SK-N-SH (cell line): ENCODE measurements around the gene GRK5.

Experiments used
- FOXJ3 ChIP-seq: sonication (generic); formaldehyde crosslinking; IDR thresholded peaks from 2 replicates; pipeline ENCODE4 v1.5.1; 2020; ENCODE audit warnings: mild to moderate bottlenecking, missing genetic modification reagents
- MXI1 ChIP-seq: IDR thresholded peaks from 2 replicates; pipeline ENCODE4 v1.6.1; 2012; ENCODE audit warnings: mild to moderate bottlenecking, low read depth, low read length, improper control_type of control experiment

DNA sequence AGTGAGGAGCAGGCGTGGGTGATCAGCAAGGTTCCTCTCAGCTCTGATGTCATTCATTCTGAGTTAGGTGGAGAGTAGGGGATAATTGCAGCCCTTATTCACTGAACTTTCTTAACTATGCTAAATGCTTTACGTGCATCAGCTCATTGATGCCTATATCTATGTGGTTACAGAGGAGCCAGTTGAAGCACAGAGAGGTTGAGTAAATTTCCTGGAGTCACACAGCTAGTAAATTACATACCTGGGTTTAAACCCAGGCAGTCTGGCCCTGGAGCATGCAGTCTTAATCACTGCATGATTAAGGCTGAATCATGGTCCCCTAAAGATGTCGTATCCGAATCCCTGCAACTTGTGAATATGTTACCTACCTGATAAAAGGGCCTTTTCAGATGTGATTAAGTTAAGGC lies 99.6 kb downstream of the GRK5 start:
- TF ChIP-seq MXI1 (no peak), FOXJ3 (no peak)
